GM19438 (cell line): ENCODE measurements around the gene LST1.
"Not testable (repeated sequence)": the region's sequence is repeated elsewhere in the genome, so short reads cannot be mapped to it uniquely, and the experiment has no call there.

Source experiments
- ATAC-seq: cut with Tn5 transposase; IDR thresholded peaks from one replicate; pipeline ENCODE4 v1.9.1; 2021; ENCODE audit warnings: low read depth; ENCODE audit not compliant: unreplicated experiment

LST1 gene

GRCh38 chr6:31580438-31580740, 5.7 kb upstream of the LST1 start:
- ATAC-seq, result no peak

GRCh38 chr6:31580807-31581433, 5.2 kb upstream of the LST1 start:
- ATAC-seq, result peak; percentile 48

GRCh38 chr6:31581434-31582229, 4.4 kb upstream of the LST1 start:
- no peak for ATAC-seq

- no peak for ATAC-seq
Measured at GRCh38 chr6:31582230-31582643, 3.8 kb upstream of the LST1 start, which contains the start of gene LTB. Gene LTB, minus strand, starts transcription at chr6:31582424. Its CDS starts 7 bp downstream, at chr6:31582417.

- no peak for ATAC-seq
Measured at GRCh38 chr6:31585491-31585890, 586 bp upstream of the LST1 start.

GRCh38 chr6:31586599-31587281, 663 bp downstream of the LST1 start:
- ATAC-seq, result no peak

- ATAC-seq, result no peak
Measured at GRCh38 chr6:31587791-31588777, 2.0 kb downstream of the LST1 start.

- no peak for ATAC-seq
Measured at GRCh38 chr6:31588871-31589650, 3.0 kb downstream of the LST1 start.

GRCh38 chr6:31590691-31591090, 4.6 kb downstream of the LST1 start:
- ATAC-seq, result not testable (repeated sequence)

- no peak for ATAC-seq
Measured at GRCh38 chr6:31592396-31592771, 6.3 kb downstream of the LST1 start.

GRCh38 chr6:31597006-31597405, 10.9 kb downstream of the LST1 start:
- no peak for ATAC-seq

- ATAC-seq, result no peak
Measured at GRCh38 chr6:31607317-31607716, 21.2 kb downstream of the LST1 start.

GRCh38 chr6:31609519-31610406, 23.7 kb downstream of the LST1 start:
- ATAC-seq, result no peak

GRCh38 chr6:31610968-31611367, 24.9 kb downstream of the LST1 start:
- ATAC-seq, result no peak

GRCh38 chr6:31614075-31614619, 28.1 kb downstream of the LST1 start:
- no peak for ATAC-seq

- no peak for ATAC-seq
Measured at GRCh38 chr6:31614684-31615578, 28.9 kb downstream of the LST1 start, which contains the start of gene AIF1. Gene AIF1, plus strand, starts transcription at chr6:31615234. Its CDS starts 96 bp downstream, at chr6:31615330.

- no peak for ATAC-seq
Measured at GRCh38 chr6:31615748-31616147, 29.7 kb downstream of the LST1 start.
